GM18511 (cell line): Measurements from ENCODE around the gene RRBP1.

ENCODE experiments used
- ATAC-seq: cut with Tn5 transposase; IDR thresholded peaks from one replicate; pipeline ENCODE4 v1.9.1; 2021; ENCODE audit warnings: mild to moderate bottlenecking, moderate library complexity; ENCODE audit not compliant: unreplicated experiment

Gene RRBP1

DNA sequence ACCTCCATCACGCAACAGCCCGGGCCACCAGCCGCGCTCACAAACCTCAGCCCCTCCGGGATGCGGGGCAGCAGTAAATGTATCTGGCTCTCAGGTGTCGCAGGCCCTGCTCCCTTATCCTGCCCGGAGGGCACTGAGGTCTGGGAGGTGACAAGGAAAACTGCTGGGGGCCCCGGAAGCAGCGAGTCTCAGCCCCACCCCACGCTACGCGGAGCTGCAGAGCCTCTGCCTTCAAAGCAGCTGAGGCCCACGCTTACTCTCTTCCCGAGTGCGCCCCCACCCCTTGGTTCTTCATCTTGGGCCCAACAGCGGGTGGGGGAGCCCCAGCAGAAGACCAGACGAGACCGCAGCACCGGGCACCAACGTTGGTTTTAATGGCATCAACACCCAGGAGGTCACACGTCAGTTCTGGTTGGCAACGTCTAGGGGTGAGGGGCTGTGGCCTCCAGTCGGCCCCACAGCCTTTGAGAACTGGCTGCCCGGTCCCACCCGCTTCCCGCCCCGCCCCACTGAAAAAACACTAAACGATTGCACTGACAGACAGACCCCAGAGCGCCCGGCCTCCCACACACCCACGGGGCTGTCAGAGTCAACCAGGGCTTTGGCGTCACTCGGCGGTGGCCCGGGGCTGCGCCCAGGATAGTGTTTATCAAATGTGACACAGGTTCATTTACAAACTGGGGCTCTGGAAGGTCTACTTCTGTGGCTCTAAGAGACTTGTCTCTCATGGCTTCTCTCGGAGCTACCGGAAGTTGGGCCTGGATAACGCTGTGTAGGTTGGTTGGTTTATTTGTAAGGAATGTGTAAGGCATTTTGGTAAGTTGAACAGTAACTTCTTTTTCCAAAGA is 68.5 kb downstream of the RRBP1 start:
- no peak for ATAC-seq

DNA sequence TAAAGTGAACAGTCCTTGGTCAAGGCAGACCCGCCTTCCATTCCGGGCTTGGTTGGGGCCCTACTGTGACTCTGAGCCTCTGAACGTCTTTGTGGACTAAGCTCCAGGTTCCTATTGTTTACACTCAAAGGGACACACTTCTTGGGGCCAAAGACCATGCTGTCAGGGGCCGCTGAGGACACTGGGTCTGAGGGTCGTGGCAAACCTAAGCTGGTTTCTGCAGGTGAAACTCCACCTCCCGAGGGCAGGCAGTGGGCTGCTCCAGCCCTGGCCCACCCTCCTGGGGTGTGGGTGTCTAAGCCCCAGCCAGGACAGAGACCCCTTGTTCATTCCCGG is 69.1 kb downstream of the RRBP1 start:
- no peak for ATAC-seq

DNA sequence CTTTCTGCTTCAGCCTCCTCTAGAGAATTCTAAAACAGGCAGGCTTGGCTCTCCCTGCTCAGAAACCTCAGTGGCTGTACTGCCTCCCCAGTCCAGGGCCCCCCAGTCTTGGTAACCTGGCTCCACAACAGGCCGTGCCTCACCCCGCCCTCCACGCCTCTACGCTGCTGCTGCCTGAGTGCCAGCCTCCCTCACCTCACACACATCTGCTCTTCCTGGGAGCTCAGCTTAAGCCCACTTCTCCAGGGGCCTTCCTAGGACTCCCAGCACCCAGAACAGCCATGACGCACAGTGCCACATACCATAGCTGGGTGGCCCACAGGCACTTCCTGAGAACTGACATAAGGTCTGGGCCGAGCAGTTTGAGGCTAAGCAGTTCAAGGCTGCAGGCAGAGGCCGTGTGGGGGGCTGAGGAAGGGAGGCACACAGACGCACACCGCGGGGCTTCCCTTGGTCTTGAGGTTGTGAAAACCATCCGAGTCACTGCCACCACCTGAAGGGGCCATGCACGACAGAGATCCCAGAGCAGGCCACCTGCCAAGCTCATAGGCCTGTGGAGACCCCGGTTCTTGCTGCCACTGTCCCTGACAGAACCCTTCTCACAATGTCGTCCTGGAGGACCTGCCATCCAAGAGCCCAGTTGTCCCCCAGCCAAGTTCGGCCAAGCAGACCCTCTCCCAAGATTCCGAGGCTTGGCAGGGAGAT is 69.6 kb downstream of the RRBP1 start:
- ATAC-seq: no peak

DNA sequence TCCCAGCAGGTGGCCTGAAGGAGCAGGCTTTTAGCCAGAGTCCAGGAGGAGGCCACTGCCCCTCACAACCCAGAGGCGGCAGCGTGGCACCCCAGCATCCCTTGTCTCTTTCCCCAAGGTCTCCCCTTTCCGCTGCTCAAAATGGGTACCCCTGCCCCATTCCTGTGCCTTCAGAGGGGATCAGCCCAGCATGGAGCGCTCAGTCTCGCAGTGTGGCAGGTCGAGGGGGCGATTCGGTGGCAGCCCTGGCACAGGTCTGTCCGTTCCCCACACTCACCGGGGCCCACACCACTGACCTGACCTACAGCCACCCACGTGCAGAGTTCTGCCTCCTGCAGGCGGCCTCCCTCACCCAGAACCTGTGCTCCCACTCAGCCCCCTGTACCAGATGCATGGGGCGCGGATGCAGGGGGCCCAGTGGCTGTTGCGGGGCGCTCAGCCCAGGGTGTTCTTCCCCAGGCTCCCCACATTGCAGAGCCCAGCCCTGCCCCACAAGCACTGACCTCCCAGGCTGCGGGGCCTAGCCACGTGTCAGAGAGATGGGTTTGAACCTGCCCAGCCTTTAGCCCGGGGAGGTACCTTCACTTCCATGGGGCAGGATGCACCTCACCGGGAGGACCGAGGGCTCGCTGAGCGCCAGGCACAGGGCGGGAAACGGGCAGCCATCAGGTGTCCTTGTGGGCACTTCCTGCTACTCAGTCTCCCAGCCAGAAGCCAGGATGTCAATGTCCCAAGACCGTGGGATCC is 70.3 kb downstream of the RRBP1 start:
- no peak for ATAC-seq

DNA sequence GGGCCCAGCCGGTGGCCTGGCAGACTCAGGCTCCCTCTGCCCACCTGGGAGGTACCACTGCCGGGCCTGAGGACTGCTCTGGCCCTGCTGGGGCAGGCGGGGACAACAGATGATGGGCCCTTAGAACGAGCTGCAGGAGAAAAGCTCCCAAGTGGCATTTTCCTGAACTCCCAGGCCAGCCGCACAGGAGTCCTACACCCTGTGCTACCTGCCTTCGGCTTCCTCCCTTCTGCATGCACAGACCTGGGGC is 70.8 kb downstream of the RRBP1 start:
- no peak for ATAC-seq

DNA sequence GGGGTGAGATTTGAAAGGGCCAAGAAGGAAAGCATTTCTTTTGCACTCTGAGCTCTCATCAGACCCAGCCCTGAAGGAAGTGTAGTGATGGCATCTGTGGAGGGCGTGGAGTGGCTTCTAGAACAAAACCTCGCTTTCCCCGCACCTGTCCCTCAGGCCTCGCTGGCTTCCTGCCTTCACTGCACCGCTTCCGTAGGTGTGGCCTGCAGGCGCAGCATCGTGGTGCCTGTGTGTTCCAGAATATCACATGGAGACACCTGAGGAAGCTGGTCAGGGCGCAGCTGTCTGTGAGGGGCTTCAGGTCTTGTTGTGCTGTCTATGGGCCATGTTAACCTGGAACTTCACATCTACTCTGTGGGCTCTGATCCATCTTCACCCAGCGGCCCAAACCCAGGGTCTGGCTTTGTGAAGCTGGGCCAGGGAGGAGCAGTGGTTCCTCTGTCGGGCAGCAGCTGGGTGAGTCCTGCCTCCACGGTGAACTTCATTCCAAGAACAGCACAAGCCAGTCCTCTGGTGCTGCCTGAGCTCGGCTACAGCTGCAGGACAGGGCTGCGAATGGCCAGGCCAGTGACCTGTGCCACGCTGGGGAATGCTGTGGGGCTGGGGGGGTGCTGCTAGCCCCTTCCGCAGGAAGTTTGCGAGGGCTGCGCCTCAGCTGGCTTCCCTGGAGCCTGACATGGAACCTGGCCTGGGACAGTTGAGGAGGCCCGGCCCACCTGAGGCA is 71.3 kb downstream of the RRBP1 start:
- ATAC-seq: no peak

DNA sequence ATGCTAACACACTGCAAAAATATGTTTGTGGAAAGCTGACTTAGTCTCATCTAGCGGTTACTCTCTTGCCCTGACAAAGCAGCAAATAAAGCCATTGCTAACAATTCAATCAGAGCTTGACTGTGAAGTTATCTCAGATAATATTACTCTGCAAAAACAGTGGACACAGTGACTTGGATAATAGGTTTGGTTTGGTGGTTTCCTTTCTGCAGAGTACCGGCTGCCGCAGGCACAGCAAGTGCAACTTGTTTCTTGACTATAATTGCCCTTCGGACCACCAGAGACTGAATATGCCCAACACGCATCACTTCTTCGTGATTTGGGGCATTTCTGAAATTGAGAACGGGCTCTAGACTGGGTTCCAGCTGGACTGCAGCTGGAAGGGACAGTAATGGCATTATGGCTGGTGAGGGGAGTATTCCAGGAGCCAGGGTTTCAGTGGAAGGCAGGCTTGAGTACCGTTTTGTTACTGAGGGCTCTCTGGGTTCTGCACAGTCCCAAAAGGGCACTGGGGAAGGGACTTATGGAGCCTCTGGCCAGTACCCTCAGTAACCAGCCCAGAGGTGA is 72.1 kb downstream of the RRBP1 start:
- ATAC-seq: no peak

DNA sequence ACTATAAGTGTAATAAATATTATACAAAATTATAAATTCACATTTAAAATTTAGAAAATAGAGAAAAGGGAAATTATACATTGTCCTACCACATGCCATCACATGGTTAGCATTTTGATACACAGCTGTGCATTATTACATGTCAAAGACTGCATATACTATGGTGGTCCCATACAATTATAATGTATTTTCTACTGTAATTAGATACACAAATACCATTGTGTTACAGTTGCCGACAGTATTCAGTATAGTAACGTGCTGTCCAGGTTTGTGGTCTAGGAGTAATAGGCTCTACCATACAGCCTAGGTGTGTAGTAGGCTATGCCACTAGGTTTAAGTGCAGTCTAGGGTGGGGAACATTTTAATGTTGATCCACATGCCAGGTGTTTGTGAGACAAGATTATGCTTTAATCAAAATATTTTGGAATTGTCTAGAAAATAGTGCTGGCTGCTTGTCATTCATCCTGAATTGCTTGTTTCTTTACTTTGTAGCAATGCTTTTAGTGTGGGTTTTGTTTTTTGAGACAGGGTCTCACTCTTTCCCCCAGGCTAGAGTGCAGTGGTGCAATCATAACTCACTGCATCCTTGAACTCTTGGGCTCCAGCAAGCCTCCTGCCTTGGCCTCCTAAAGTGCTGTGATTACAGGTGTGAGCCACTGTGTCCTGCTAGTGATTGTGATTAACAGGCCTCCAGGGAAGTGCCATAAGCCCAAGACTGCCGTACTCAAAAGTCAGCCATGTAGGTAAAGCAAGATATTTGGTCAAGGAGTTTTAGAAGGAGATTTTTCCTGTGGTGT is 73.1 kb downstream of the RRBP1 start:
- ATAC-seq: no peak

DNA sequence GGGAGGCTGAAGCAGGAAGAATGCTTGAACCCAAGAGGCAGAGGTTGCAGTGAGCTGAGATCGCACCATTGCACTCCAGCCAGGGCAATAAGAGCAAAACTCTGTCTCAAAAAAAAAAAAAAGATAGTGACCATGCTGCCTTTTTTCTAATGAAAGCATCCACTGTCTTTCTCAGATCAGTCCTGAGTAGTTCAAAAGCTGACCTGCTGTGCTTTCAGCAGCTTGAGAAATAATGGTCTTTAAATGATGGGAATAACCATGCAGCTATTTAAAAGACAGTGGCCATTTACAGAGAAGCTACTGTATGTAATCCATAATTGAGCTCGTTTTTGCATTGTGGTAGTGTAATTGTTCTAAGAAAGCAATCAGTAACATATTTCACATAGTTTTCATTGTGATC is 76.0 kb downstream of the RRBP1 start:
- no peak for ATAC-seq

DNA sequence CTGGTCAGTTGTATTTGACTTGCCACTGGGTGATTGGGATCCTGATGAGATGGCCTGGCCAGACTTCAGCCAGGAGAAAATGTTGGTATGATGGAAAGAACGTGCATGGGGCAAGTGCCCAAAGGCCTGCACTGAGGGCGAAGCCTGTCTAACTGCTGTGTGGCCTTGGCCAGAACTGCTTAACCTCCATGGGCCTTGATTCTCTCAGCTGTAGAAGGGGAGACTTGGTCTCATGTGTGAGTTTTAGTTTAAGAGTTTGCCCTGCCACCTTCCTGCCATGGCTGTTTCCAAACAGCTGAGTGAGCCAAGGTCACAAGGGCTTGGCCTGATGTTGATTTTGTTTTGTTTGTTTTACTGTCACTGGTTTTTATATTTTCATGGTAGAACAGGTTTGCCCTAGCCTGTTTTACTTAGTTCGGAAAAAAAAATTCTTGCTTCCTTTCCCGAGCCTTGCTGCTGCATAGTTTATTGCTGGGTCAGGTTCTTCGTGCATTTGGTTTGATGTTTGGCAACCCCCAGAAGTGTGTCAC is 76.8 kb downstream of the RRBP1 start:
- ATAC-seq: no peak

DNA sequence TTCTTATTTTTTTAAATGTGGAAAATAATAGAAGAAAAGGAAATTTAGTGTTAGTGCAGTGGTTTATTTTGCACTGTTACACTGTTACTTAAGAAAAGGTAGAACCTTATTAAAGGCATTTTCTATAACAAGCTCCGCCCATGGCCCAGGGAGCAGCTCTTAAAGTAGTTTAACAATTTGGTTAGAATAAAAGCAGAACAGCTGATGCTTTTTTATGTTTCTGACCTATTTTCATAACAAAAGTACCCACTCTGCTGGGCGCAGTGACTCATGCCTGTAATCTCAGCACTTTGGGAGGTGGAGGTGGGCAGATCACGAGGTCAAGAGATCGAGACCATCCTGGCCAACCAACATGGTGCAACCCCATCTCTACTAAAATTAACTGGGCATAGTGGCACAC is 79.5 kb downstream of the RRBP1 start:
- ATAC-seq: no peak

DNA sequence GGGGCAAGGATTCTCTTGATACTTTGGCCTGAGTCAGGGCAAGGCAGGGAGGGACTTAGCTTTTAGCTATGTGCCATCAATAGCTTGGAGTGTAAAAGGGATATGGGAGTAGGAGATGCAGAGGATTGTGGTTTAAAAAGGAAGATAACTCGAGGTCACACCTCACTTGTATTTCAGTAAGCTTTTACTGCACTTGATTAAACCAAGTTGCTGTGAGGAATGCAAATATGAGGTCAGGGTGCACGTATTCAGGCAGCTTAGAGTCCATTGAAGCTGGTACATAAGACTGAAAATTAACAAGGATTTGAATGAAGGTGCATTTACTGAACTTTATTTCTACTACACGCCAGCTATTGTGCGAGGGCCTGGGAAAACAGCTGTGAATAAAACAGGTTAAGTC is 80.1 kb downstream of the RRBP1 start:
- no peak for ATAC-seq

DNA sequence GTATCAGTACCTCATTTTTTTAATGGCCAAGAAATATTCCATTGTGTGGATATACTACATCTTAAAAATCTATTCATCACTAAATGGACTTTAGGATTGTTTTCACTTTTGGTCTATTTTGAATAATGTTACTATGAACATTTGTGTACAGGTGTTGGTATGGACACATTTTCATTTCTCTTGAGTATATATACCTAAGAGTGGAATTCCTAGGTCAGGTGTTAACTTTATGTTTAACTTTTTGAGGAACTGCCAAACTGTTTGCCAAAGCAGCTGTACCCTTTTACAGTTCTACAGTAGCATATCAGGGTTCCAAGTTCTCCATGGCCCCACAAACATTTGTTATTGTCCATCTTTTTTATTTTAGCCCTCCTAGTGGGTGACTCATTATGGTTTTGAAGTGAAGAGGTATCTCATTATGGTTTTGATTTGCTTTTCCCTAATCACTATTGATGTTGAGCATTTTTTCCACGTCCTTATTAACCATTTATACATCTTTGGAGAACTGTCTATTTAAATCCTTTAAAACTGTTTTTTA is 84.0 kb downstream of the RRBP1 start:
- no peak for ATAC-seq

DNA sequence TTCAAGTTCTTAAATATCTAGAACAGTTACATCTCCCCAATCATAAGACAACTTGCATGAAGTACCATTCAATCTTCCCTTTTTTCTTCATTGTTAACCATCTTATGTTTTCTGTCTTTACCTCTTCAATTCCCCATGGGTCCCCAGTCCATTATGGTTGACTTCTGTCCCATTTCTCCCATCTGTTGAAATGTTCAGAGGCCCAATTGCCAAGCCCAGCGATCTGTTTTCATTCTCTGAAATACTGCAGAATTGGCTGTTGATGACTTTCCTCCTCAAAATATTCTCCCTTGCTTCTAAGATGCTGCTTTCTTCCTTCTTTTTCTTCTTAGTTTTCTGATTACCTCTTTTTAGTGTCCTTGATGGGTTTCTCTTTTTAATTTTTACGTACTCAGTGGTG is 86.2 kb downstream of the RRBP1 start:
- no peak for ATAC-seq

DNA sequence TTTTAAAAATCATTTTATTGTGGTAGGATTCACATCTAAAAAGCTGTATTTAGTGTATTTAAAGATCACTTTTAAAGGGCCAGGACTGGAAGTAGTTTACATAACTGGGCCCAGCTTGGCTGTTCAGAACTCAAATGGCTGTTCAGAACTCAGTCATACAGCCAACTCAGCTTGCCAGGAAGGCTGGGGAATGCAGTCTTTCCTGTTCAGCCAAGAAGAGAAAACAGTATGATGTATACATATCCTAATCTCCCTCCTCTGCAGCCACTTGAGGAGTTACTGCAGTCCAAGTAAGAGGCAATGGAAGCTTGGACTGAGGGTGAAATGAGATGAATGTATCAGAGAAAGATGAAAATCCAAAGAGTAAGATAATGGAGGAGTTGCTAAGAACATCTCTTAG is 87.6 kb downstream of the RRBP1 start:
- no peak for ATAC-seq

DNA sequence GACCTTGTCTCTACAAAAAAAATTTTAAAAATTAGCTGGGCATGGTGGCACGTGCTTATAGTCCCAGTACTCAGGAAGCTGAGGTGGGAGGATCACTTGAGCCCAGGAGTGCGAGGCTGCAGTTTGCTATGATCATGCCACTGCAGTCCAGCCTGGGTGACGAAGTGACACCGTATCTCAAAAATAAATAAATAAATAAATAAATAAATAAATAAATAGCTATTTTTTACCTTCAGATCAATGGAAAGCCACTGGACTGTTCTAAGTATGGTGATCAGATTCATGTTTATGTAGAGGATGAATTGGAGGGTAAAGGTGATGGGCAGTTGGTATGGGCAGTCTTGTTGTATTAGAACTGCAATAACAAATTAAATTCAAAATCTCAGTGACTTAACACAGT is 88.1 kb downstream of the RRBP1 start:
- no peak for ATAC-seq

DNA sequence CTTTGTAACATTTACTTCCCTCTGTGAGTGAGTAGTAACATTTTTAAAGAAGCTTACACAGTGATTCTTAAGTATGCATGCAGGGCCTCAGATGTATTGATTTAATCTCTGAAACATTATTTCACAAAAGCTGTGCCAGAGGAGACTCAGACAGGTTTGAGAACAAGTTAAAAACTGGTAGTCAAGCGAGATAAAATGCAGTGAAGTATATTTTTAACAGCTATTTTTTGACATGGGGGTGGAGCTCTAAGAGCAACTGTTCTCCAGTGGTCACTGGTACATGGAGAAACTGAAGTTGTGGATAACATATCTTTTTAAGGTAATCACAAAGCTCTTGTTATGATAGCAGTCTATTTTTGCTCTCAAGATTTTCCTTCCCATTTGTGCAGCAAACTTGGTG is 91.8 kb downstream of the RRBP1 start:
- ATAC-seq: no peak

DNA sequence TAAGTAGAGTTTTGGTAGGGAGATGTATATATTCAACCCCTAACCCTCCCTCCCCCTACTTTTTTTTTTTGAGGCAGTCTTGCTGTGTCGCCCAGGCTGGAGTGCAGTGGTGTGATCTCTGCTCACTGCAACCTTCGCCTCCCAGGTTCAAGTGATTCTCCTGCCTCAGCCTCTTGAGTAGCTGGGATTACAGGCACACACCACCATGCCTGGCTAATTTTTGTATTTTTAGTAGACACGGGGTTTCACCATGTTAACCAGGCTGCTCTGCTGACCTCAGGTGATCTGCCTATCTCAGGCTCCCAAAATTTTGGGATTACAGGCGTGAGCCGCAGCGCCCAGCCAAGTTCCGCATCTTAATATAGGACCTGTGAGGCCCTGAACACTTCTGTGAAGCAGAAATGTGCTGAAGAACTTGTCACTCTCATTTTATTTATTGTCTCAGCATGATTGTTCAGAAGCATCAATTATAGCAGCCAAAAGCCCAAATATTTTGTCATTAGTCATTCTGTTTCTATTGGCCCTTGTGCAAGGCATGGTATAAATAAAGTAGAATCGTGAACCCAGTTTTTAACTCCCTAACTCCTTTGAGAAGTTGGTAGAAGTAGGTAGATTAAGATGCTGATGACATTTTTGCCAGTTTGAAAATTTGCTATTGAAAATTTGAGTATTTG is 92.7 kb downstream of the RRBP1 start:
- no peak for ATAC-seq

DNA sequence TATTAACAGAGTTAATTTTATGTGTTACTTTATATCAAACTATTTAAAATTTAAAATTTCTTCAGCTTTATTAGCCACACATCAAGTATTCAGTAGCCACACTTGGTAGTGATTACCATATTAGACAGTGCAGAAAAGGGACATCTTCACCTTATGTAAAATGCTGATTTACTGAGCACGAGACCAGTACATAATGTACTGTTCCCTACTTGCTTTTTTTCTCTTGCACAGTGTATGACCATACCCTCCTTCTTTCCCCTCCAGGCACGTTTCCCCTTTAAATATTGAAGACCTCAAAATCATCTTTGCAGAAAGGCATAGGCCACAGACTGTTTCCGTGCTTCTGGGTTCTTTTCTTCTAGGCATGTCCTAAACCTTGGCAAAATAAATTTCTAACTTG is 94.2 kb downstream of the RRBP1 start:
- ATAC-seq: no peak
